ENCODE results near the gene SRP72. TPM values are rescaled to one million over a fixed set of nuclear protein-coding genes. Genes with fewer than 3 reads are reported as not detected.

SRP72 gene
- total RNA-seq, 1 experiment from 2014 or later, result 118 TPM

GRCh38 chr4:56438766-56439165 lies 28.7 kb upstream of the SRP72 start:
- Histone ChIP-seq H3K27ac (ENCODE audit: low read length) (no peak overlapping the region), H3K36me3 (ENCODE audit: low read depth, low read length) (peaks cover 38% of the 10 kb centered on the region), H3K9me3 (ENCODE audit: low read length) (no peaks in the 10 kb centered on the region), H3K9ac (ENCODE audit: low read length) (no peak overlapping the region), H3K27me3 (ENCODE audit: low read length) (no peaks in the 10 kb centered on the region), H3K4me2 (ENCODE audit: low read length) (peak overlapping the region; percentile 54), H3F3A (ENCODE audit: low read length, unreplicated experiment) (no peaks in the 10 kb centered on the region), H3K4me3 (ENCODE audit: low read length) (peak overlapping the region; percentile 20; the same call in 1 of the 2 replicates), H2AFZ (ENCODE audit: low read length) (no peak overlapping the region), H3K4me1 (ENCODE audit: insufficient read depth, low read length) (peaks cover 38% of the 10 kb centered on the region), H3K79me2 (ENCODE audit: low read length) (peaks cover 91% of the 10 kb centered on the region), H3K9me2 (replicated peaks; ENCODE audit: low read length) (no peaks in the 10 kb centered on the region), H4K20me1 (ENCODE audit: low read length) (peaks cover 64% of the 10 kb centered on the region)
- DNase-seq (no peak), ATAC-seq (no peak)
- BruUV-seq (replicated peaks), result no TSS peak
- CTCF ChIA-PET, result no interaction called here
- intact Hi-C loops (cut with micrococcal nuclease), result loop anchor here (5.0 to 10.0 kb wide), 2 partner anchors 466 to 539 kb away; partner anchors contain the start of genes NOA1, POLR2B and REST
- TF ChIP-seq EZH2 (IDR thresholded peaks at IDR 0.05; ENCODE audit: low read length, unreplicated experiment) (no peak), CTCF (conservative IDR thresholded peaks at IDR 0.05; ENCODE audit: low read depth, low read length) (no peak), EZH2phosphoT487 (IDR thresholded peaks at IDR 0.05; ENCODE audit: borderline replicate concordance, low read length) (no peak)
- POLR2A ChIA-PET (ENCODE audit: unreplicated experiment), result no interaction called here

GRCh38 chr4:56440983-56441382 lies 26.4 kb upstream of the SRP72 start:
- Histone ChIP-seq H3K27me3 (ENCODE audit: low read length) (no peaks in the 10 kb centered on the region), H3K4me1 (ENCODE audit: insufficient read depth, low read length) (peaks cover 40% of the 10 kb centered on the region), H3K36me3 (ENCODE audit: low read depth, low read length) (peaks cover 58% of the 10 kb centered on the region), H3F3A (ENCODE audit: low read length, unreplicated experiment) (no peaks in the 10 kb centered on the region), H2AFZ (ENCODE audit: low read length) (no peak overlapping the region), H3K4me2 (ENCODE audit: low read length) (peak overlapping the region; percentile 52), H3K27ac (ENCODE audit: low read length) (no peak overlapping the region), H3K79me2 (ENCODE audit: low read length) (peaks cover 98% of the 10 kb centered on the region), H4K20me1 (ENCODE audit: low read length) (peaks cover 74% of the 10 kb centered on the region), H3K4me3 (ENCODE audit: low read length) (0 out of 2 replicates have a peak overlapping the region, but pooled peaks have one; percentile 25), H3K9ac (ENCODE audit: low read length) (no peak overlapping the region), H3K9me3 (ENCODE audit: low read length) (no peaks in the 10 kb centered on the region), H3K9me2 (replicated peaks; ENCODE audit: low read length) (no peaks in the 10 kb centered on the region)
- DNase-seq, result no peak
- no TSS peak for BruUV-seq (replicated peaks)
- ChIA-PET POLR2A (ENCODE audit: unreplicated experiment) (interaction anchor here (0.6 kb wide), 1 partner anchor 31 kb away, joined by 3 read pairs; no protein-coding TSS in a partner anchor), CTCF (no interaction called here)
- no peak for ATAC-seq
- intact Hi-C loops (cut with micrococcal nuclease), result loop anchor here (5.0 kb wide), 1 partner anchor 56 kb away; no protein-coding TSS in a partner anchor
- no peak for TF ChIP-seq EZH2phosphoT487 (IDR thresholded peaks at IDR 0.05; ENCODE audit: borderline replicate concordance, low read length)
- TF ChIP-seq EZH2 (IDR thresholded peaks at IDR 0.05; ENCODE audit: low read length, unreplicated experiment), result no peak
- no peak for TF ChIP-seq CTCF (conservative IDR thresholded peaks at IDR 0.05; ENCODE audit: low read depth, low read length)

- CTCF ChIA-PET, result interaction anchor here (1.0 kb wide), 1 partner anchor 9 kb away, joined by 3 read pairs; the partner anchor contains the start of gene PAICS
These were observed 22.7 kb upstream of the SRP72 start for GRCh38 chr4:56444719-56445118.

More at GRCh38 chr4:56444719-56445118, 22.7 kb upstream of the SRP72 start:
- Histone ChIP-seq H3K9me3 (ENCODE audit: low read length) (no peaks in the 10 kb centered on the region), H3K27me3 (ENCODE audit: low read length) (no peaks in the 10 kb centered on the region), H3K4me3 (ENCODE audit: low read length) (no peak overlapping the region), H4K20me1 (ENCODE audit: low read length) (peaks cover 61% of the 10 kb centered on the region), H2AFZ (ENCODE audit: low read length) (no peak overlapping the region), H3K9me2 (replicated peaks; ENCODE audit: low read length) (no peaks in the 10 kb centered on the region), H3K4me2 (ENCODE audit: low read length) (no peak overlapping the region), H3K9ac (ENCODE audit: low read length) (no peak overlapping the region), H3F3A (ENCODE audit: low read length, unreplicated experiment) (no peaks in the 10 kb centered on the region), H3K27ac (ENCODE audit: low read length) (no peak overlapping the region), H3K4me1 (ENCODE audit: insufficient read depth, low read length) (peaks cover 24% of the 10 kb centered on the region), H3K79me2 (ENCODE audit: low read length) (peaks cover 77% of the 10 kb centered on the region), H3K36me3 (ENCODE audit: low read depth, low read length) (peaks cover 90% of the 10 kb centered on the region)
- POLR2A ChIA-PET (ENCODE audit: unreplicated experiment), result no interaction called here
- BruUV-seq (replicated peaks), result no TSS peak
- no peak for ATAC-seq
- no peak for TF ChIP-seq EZH2phosphoT487 (IDR thresholded peaks at IDR 0.05; ENCODE audit: borderline replicate concordance, low read length)
- no peak for TF ChIP-seq CTCF (conservative IDR thresholded peaks at IDR 0.05; ENCODE audit: low read depth, low read length)
- no peak for TF ChIP-seq EZH2 (IDR thresholded peaks at IDR 0.05; ENCODE audit: low read length, unreplicated experiment)
- intact Hi-C loops (cut with micrococcal nuclease), result loop anchor here (5.0 kb wide), 1 partner anchor 53 kb away; no protein-coding TSS in a partner anchor
- DNase-seq, result no peak

All from PC-3 (cell line).